K562 (cell line): ENCODE data around the gene POGZ. TPM values are rescaled to one million over a fixed set of nuclear protein-coding genes. Genes with fewer than 3 reads are reported as not detected.
A peak's percentile ranks its signal among the peaks of the same experiment; 100 is the strongest.

Source experiments
- ATAC-seq: fragments of 200-7000 bp; cut with Tn5 transposase; 3 replicates; pipeline ENCODE4 v1.9.1; 2020; ENCODE audit warnings: moderate library complexity
- BruUV-seq: library from RNA; stranded (reverse); fragments of 400-500 nt; replicated peaks from 2 replicates; lab custom pipeline; 2021; lab: Mats Ljungman, UMichigan
- CTCF ChIA-PET: fragments of 300-600 bp; formaldehyde crosslinking; extraction: SDS; loops from one replicate; lab custom pipeline; 2021; ENCODE audit warnings: low intra/inter-chr PET ratio; lab: Yijun Ruan, JAX
- POLR2A ChIA-PET: fragments of 300-600, 350-650 bp; sonication (Branson Sonifier 250); formaldehyde crosslinking; extraction: SDS; loops from one replicate; lab custom pipeline; 2021; ENCODE audit warnings: antibody characterized with exemption, inconsistent platforms; lab: Yijun Ruan, JAX
- DNase-seq, 4 experiments: peaks; one replicate each; pipeline versions ENCODE4 v3.0.0 to v3.0.0-alpha.2; 2011 to 2018; ENCODE audit warnings: low spot score in 3 of 4, mixed read lengths in 3 of 4; ENCODE audit errors: extremely low read depth in 1 of 4
- FAIRE-seq: peaks from 2 replicates; lab custom pipeline; 2011; peaks lifted over from hg19 to GRCh38; lab: Jason Lieb, UNC
- H2AFZ ChIP-seq: 2 replicates; pipeline ENCODE4 v1.6.0; 2011; ENCODE audit warnings: low read depth, low read length, control low read depth, inconsistent platforms
- H3K27ac ChIP-seq: fragments of 200-600 bp; 3 replicates; pipeline ENCODE4 v1.8.0; 2011; ENCODE audit warnings: low read depth, mild to moderate bottlenecking, control low read depth, inconsistent platforms, low read length, moderate library complexity, mixed read lengths; ENCODE audit errors: extremely low read depth
- H3K27me3 ChIP-seq, 2 experiments: fragments of 300-600 bp in 1 of 2; 2 replicates in 1 of 2; 3 replicates in 1 of 2; pipeline versions ENCODE4 v1.6.0 to v1.8.0; 2011; ENCODE audit warnings: inconsistent platforms in 2 of 2, low read length in 2 of 2, mild to moderate bottlenecking in 1 of 2, mixed read lengths in 1 of 2, moderate library complexity in 1 of 2; ENCODE audit not compliant: control insufficient read depth in 2 of 2, insufficient read depth in 2 of 2
- H3K36me3 ChIP-seq: fragments of 300-600 bp; 3 replicates; pipeline ENCODE4 v1.8.0; 2011; ENCODE audit warnings: mild to moderate bottlenecking, low read length, inconsistent platforms; ENCODE audit not compliant: control insufficient read depth, insufficient read depth
- H3K4me1 ChIP-seq, 2 experiments: fragments of 200-600 bp in 1 of 2; replicated peaks in 1 of 2; 2 replicates in 1 of 2; 3 replicates in 1 of 2; pipeline versions ENCODE4 v1.5.1 to v1.8.0; 2011; ENCODE audit warnings: inconsistent platforms in 2 of 2, low read length in 2 of 2, mild to moderate bottlenecking in 1 of 2, mixed read lengths in 1 of 2, moderate library complexity in 1 of 2; ENCODE audit not compliant: control insufficient read depth in 2 of 2, insufficient read depth in 2 of 2
- H3K4me2 ChIP-seq: 2 replicates; pipeline ENCODE4 v1.6.1; 2011; ENCODE audit warnings: low read length, control low read depth, inconsistent platforms, mixed read lengths; ENCODE audit not compliant: insufficient read depth
- H3K4me3 ChIP-seq: fragments of 200-600 bp; sonication (generic), shearing (Covaris generic); 2 replicates; pipeline ENCODE4 v1.5.1; 2016; ENCODE audit warnings: control low read depth, inconsistent platforms
- H3K79me2 ChIP-seq: fragments of 200-600 bp; 3 replicates; pipeline ENCODE4 v1.8.0; 2011; ENCODE audit warnings: low read length, inconsistent platforms; ENCODE audit not compliant: control insufficient read depth, insufficient read depth
- H3K9ac ChIP-seq, 2 experiments: 2 replicates each; pipeline versions ENCODE4 v1.6.0 to v1.6.1; 2011; ENCODE audit warnings: low read depth in 2 of 2, low read length in 2 of 2, control low read depth in 1 of 2, inconsistent platforms in 1 of 2, mild to moderate bottlenecking in 1 of 2, mixed read lengths in 1 of 2; ENCODE audit not compliant: insufficient read depth in 1 of 2
- H3K9me1 ChIP-seq: one replicate; pipeline ENCODE4 v1.6.0; 2011; ENCODE audit warnings: inconsistent platforms, mild to moderate bottlenecking, low read length, moderate library complexity; ENCODE audit not compliant: control insufficient read depth, insufficient read depth
- H3K9me3 ChIP-seq: replicated peaks from 2 replicates; pipeline ENCODE4 v1.5.1; 2011; ENCODE audit warnings: low read depth, low read length, inconsistent platforms; ENCODE audit not compliant: control insufficient read depth, insufficient read depth
- H4K20me1 ChIP-seq: replicated peaks from 2 replicates; pipeline ENCODE4 v1.6.1; 2011; ENCODE audit warnings: low read length, inconsistent platforms, mixed read lengths; ENCODE audit not compliant: control insufficient read depth, insufficient read depth
- CREB1 ChIP-seq, 2 experiments: sonication (generic) in 1 of 2; formaldehyde crosslinking in 1 of 2; IDR thresholded peaks; 2 replicates each; pipeline versions ENCODE4 v1.6.1 to v1.8.0; 2012 to 2022; ENCODE audit warnings: inconsistent platforms in 1 of 2, mild to moderate bottlenecking in 1 of 2, missing genetic modification reagents in 1 of 2, moderate library complexity in 1 of 2
- ELF4 ChIP-seq: fragments of 450-650 bp; formaldehyde crosslinking; IDR thresholded peaks from 2 replicates; pipeline ENCODE4 v1.4.0; 2022; ENCODE audit warnings: missing genetic modification characterization
- POLR2AphosphoS2 ChIP-seq: IDR thresholded peaks from 2 replicates; pipeline ENCODE4 v1.6.1; 2012; ENCODE audit warnings: low read length, improper control_type of control experiment
- TCF3 ChIP-seq: sonication (generic); formaldehyde crosslinking; IDR thresholded peaks from 2 replicates; pipeline ENCODE4 v1.4.0; 2020; ENCODE audit warnings: mild to moderate bottlenecking, missing genetic modification reagents
- WGBS: fragments of 100-300 bp; shearing (Covaris generic); methylation state at CpG from one replicate; pipeline ENCODE4 v1.1.6; 2016; ENCODE audit warnings: low coverage, mixed read lengths; ENCODE audit not compliant: insufficient coverage; ENCODE audit errors: missing lambda C conversion rate; 5-methylcytosine and 5-hydroxymethylcytosine counted together
- in situ Hi-C: fragments of 300-500 bp; cut with MboI; formaldehyde crosslinking; loops from 4 replicates; pipeline ENCODE4 v1.15.0; 2018; ENCODE audit warnings: inconsistent platforms, mixed read lengths
- intact Hi-C: fragments of 100-400 bp; cut with micrococcal nuclease; formaldehyde crosslinking; loops from 2 replicates; pipeline ENCODE4 v1.14.2; 2022
- polyA plus RNA-seq, 8 experiments: library from polyadenylated mRNA; depleted of rRNA in 4 of 8; stranded (reverse) in 5 of 8; unstranded in 3 of 8; fragments of >200 nt; fragmentation: Nextera tagmentation in 2 of 8; fragmentation: Illumina TruSeq in 1 of 8; extraction: Ambion mirVana in 2 of 8; extraction: Trizol in 1 of 8; gene quantifications; 2 replicates each; pipeline versions ENCODE4 v1.2.1 to v1.2.3, GENCODE V29; 2011 to 2014; ENCODE audit warnings: inconsistent platforms in 1 of 8, missing spikeins in 1 of 8
- total RNA-seq, 7 experiments: library from RNA; depleted of rRNA in 6 of 7; stranded (reverse); fragments of >200 nt in 6 of 7; fragmentation: Illumina TruSeq in 2 of 7; extraction: Trizol in 2 of 7; gene quantifications; 2 replicates each; pipeline versions ENCODE4 v1.2.1 to v1.2.3, GENCODE V29; 2011 to 2021; ENCODE audit warnings: low replicate concordance in 1 of 7
- TF ChIP-seq, protein P1 (sequence below): fragments of 450-650 bp; formaldehyde crosslinking; IDR thresholded peaks from 2 replicates; pipeline ENCODE4 v1.4.0; 2020; ENCODE audit warnings: mild to moderate bottlenecking, mixed read lengths

Gene POGZ
- total and polyA plus RNA-seq, 9 of the 15 experiments (the other 6 are each of a cell fraction or from before 2014, with no cell fraction given): 9.4 to 40.6 (median 21.6) TPM

DNA sequence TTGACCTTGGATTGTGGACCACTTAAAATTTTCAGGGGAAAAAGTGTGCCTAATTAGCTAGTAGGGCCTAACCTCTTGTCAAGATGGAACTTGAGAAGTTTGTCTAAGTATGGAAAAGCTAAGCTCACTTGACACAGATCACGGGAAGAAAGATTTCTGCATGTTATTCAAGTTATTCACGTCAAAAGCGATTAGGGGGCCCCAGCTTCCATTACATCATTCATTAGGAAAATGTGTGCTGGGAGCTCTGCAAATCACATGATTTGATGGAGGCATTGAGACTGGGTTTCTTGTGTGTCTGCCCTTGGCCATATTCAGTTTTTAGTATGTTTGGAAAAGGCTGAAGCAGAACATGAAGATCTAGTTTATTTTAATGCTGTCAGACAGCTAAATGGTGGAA, 15.5 kb upstream of the POGZ start:
- FAIRE-seq: no peak
- ChIA-PET POLR2A (interaction anchor here (0.6 to 2.8 kb wide), 5 partner anchors 8 to 69 kb away, joined by 3 to 13 read pairs (median 3); no protein-coding TSS in a partner anchor), CTCF (no interaction called here)
- BruUV-seq: no TSS peak
- no peak for ATAC-seq
- H3K36me3 ChIP-seq: no peaks in the 10 kb centered on the region
- no peaks in the 10 kb centered on the region for H3K27me3 ChIP-seq
- H3K79me2 ChIP-seq: no peaks in the 10 kb centered on the region
- peaks cover 5 to 7% of the 10 kb centered on the region in 2 experiments; a peak in 3 of 5 replicates for H3K4me1 ChIP-seq
- H2AFZ ChIP-seq: peak overlapping the region; percentile 37
- H3K27ac ChIP-seq: no peak overlapping the region
- no peak overlapping the region for H3K9ac ChIP-seq
- H3K9me1 ChIP-seq: no peaks in the 10 kb centered on the region
- no peak for TF ChIP-seq TCF3 (CRISPR knock-in tag)
- no peak for TF ChIP-seq CREB1 (IDR thresholded peaks at IDR 0.05)
- TF ChIP-seq CREB1 (CRISPR knock-in tag; IDR thresholded peaks at IDR 0.05): no peak
- no peak for TF ChIP-seq POLR2AphosphoS2
- TF ChIP-seq, protein P1, sequence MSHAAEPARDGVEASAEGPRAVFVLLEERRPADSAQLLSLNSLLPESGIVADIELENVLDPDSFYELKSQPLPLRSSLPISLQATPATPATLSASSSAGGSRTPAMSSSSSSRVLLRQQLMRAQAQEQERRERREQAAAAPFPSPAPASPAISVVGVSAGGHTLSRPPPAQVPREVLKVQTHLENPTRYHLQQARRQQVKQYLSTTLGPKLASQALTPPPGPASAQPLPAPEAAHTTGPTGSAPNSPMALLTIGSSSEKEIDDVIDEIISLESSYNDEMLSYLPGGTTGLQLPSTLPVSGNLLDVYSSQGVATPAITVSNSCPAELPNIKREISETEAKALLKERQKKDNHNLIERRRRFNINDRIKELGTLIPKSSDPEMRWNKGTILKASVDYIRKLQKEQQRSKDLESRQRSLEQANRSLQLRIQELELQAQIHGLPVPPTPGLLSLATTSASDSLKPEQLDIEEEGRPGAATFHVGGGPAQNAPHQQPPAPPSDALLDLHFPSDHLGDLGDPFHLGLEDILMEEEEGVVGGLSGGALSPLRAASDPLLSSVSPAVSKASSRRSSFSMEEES (CRISPR knock-in tag): 0 out of 2 replicates have a peak, but pooled peaks have one; percentile 14
- no peak for TF ChIP-seq ELF4 (CRISPR knock-in tag)
- in situ Hi-C loops (no loop called here), intact Hi-C loops (no loop called here)
- H3K4me3 ChIP-seq: no peak overlapping the region
- DNase-seq: no peak
- no peaks in the 10 kb centered on the region for H3K9me3 ChIP-seq
- H4K20me1 ChIP-seq: no peaks in the 10 kb centered on the region
- no peak overlapping the region for H3K4me2 ChIP-seq
- WGBS: 47% methylated on average over 3 of the region's 3 CpGs
